NCI-H510A (cell line): Measurements from ENCODE around the gene SERPINA4.
"Not testable (repeated sequence)": the region's sequence is repeated elsewhere in the genome, so short reads cannot be mapped to it uniquely, and the experiment has no call there.

Experiments
- DNase-seq: peaks from one replicate; lab custom pipeline; 2025; lab: John Stamatoyannopoulos, UW

SERPINA4 gene

GRCh38 chr14:94592457-94592856 lies 31.2 kb downstream of the SERPINA4 start:
- DNase-seq, result no peak

DNA sequence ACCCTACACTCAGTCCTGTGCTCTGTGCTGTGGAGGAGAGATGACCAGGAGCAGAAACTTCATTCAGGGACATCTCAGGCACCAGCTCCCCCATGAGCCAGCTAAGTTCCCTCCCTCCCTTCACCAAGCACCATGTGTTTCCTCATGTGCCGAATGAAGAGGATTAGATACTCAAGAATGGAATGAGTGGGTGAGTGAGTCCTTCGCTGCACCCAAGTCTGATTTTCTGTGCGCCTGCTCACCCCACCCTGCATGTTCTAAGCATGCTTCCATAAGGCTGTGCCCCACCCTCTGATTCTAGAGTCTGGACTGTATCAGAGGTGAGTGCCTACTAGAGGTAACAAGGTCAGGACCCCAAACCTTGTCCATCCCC lies 32.1 kb downstream of the SERPINA4 start:
- DNase-seq, result no peak

DNA sequence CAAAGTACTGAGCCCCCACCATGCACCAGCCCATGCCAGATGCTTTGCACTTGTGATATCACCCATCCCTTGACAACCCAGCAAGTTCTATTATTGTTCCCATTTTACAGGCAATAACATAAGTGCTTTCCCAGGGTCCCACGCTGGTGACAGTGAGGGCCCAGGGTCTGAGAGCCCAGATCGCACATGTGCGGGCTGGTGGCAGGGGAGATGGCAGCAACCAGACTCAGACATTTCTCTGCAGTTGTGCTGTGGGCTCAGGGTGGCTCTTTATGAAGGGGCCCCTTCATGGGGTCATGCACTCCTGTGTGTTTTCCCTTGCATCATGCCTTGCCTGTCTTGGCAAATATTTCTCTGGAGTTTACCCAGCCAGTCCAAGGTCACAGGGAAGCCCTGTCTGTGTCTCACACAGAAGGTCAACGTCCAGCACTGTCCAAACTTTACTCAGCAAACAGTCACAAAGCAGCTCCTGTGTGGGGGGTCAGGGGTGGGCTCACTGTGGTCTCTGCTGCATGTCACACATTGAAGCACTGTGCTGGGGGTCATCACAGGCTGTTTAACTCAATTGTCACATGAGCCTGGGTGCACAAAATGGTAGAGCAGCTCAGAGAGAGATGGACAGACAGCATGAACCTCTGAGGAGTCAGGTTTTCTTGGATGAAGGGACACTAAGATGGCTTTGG lies 32.6 kb downstream of the SERPINA4 start:
- no peak for DNase-seq

DNA sequence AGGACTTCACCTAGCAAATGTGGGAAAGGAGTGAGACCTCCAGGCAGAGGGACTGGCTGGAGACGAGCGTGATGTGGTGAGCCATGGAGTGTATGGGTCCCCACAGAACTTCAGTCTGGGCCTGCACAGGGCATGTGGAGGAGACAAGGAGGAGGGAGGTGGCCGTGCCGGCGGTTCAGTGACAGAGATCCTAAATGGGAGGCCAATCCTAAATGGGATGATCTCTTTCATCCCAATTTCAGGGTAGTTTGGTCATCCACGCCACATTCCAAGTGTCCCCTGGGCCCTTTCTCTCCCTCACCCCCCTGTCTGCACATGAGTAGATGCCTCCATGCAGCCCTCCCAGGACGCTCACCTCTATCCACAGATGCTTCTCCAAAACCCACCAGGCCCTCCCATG lies 33.2 kb downstream of the SERPINA4 start:
- DNase-seq, result no peak

GRCh38 chr14:94595912-94596311 lies 34.7 kb downstream of the SERPINA4 start:
- no peak for DNase-seq

- no peak for DNase-seq
Measured at GRCh38 chr14:94596361-94596760, 35.1 kb downstream of the SERPINA4 start.

- no peak for DNase-seq
Measured at GRCh38 chr14:94597788-94598187, 36.5 kb downstream of the SERPINA4 start.

DNA sequence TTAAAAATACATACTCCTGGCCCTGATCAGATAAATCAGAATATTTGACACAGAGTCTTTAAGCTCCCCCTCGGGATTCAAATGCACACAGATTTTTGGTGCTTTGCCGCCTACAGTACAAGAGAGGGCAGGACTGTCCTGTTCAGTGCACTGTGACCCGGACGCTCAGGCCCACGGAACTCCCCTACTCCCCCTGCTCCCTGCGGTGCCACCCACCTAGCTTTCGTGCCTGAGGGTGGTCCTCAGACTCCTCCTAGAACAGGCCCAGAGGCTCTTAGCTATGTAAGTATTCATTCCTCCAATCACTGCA lies 37.2 kb downstream of the SERPINA4 start:
- no peak for DNase-seq

DNA sequence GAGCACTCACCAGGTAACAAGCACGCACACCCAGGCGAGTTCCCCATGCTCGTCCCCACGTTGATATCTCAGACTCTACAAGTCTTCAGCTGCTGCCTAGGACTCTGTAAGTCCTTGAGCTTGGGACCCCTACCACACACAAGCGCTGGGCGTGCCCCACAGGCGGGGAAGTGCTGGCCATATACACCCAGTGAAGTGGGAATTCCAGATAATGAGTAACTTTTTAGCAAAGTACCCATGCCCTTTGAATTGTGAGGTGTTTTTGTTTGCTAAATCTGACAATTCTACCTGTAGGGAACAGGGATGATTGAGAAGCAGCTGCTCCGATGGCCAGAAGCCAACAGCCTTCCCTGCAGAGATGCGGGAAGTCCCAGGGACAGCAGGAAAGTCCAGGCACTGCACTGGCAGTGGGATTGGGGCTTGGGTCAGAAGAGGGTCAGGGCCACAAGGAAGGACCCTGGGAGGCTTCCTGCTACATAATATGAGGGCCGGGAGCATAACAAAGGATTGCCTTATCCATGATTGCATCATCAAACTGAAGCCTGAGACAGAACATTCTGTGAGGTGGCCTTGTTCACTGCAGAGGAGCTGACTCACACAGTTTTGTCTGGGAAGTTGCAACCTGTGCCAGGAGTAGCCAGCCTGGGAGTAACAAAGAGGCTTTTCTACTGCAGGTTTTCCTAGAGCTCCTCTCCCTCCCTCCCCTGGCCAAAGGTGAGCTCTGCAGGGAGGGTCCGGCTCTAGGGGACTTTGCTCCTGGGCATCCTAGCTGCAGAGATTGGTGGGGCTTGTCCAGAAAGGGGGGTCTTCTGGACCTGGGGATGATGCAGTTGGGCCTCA lies 37.8 kb downstream of the SERPINA4 start:
- no peak for DNase-seq

GRCh38 chr14:94599656-94600004 lies 38.4 kb downstream of the SERPINA4 start:
- DNase-seq, result no peak

- DNase-seq, result no peak
Measured at GRCh38 chr14:94600148-94600545, 38.9 kb downstream of the SERPINA4 start.

- DNase-seq, result no peak
Measured at GRCh38 chr14:94601884-94602391, 40.7 kb downstream of the SERPINA4 start.

GRCh38 chr14:94602722-94603121 lies 41.5 kb downstream of the SERPINA4 start:
- no peak for DNase-seq

DNA sequence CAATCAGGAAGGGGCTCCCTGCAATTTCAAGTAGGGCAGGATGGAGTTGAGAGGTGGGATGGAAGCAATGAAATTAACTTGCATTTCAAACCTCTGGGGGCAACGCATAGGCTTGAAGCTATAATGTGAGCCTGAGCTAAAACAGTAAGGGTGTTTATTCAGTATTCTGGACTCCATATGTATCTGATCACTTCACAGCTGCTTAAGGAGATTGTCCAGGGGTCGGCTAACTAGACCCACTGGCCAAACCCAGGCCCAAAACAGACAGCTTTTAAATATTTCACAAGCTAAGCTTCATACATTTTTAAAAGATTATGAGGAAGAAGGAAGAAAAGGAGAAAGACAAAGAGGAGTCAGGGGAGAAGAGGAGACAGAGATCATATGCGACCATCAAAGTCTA lies 44.1 kb downstream of the SERPINA4 start:
- no peak for DNase-seq

DNA sequence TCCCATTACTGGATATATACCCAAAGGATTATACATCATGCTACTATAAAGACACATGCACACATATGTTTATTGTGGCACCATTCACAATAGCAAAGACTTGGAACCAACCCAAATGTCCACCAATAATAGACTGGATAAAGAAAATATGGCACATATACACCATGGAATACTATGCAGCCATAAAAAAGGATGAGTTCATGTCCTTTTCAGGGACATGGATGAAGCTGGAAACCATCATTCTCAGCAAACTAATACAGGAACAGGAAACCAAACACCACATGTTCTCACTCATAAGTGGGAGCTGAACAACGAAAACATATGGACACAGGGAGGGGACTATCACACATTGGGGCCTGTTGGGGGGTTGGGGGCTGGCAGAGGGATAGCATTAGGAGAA lies 47.7 kb downstream of the SERPINA4 start:
- not testable (repeated sequence) for DNase-seq

GRCh38 chr14:94611179-94611578 lies 49.9 kb downstream of the SERPINA4 start:
- no peak for DNase-seq

DNA sequence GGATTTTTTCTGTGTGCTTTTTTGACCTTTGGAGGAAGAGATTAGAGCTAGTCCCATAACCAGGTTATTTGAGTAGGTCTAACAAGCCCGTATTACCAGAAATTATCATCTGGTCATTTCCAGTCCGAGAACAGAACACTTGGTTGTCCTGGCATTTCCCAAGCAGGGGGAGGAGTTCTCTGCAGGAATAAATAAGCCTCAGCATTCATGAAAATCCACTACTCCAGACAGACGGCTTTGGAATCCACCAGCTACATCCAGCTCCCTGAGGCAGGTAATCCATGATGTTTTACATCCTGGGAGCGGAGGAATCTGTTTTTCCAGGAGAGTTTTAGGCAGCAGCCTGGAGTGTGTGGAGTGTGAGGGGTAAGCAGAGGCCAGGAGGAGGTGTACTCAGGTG lies 50.9 kb downstream of the SERPINA4 start, which contains the start of gene SERPINA3:
Gene SERPINA3 (plus strand): TSS at position 218 of the 400 bp plus-strand sequence. CDS start 2,051 bp downstream, outside the sequence.
- no peak for DNase-seq

DNA sequence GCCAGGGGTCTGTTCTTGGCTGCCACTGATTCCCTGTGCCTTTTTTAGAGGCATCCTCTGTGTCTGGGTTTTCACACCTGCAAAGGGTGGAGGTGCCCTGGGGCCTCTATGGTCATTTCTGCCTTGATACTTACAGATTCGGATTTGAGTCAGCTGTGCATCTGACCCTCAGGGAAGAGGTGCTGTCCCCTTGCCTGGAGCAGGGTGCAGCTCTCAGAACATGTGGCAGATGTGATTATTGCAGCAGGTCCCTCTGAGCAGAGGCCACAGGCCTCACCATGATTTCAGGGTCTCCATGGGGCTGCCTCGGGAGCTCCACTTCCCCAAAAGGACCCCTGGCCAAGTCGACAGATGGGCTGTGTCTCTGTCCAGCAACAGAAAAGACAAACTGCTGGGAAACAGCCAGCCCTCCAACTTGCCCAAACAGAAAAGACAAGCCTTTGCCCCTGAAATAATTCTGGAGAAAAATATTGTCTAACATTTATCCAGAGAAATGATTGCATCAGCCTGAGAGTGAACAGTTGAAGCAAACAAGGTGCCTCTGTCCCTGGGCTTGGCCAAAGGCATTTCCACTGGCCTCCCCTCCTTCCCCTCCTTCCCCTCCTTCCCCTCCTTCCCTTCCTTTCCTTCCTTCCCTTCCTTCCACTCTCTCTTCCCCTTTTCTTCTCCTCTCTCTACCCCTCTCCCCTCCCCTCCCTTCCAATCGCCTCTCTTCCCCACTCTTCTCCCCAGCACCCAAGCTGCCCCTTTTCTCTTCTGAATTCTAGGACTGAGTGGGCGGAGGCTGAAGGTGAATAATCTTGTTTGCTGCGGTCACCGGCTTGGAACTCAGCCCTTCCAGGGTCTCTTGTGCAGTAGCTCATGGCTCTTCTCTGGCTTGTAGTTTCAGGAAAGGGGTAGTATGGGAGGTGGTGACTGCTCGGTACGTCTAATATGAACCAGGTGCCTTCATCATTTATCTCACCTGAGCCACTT lies 51.6 kb downstream of the SERPINA4 start:
- DNase-seq, result no peak

DNA sequence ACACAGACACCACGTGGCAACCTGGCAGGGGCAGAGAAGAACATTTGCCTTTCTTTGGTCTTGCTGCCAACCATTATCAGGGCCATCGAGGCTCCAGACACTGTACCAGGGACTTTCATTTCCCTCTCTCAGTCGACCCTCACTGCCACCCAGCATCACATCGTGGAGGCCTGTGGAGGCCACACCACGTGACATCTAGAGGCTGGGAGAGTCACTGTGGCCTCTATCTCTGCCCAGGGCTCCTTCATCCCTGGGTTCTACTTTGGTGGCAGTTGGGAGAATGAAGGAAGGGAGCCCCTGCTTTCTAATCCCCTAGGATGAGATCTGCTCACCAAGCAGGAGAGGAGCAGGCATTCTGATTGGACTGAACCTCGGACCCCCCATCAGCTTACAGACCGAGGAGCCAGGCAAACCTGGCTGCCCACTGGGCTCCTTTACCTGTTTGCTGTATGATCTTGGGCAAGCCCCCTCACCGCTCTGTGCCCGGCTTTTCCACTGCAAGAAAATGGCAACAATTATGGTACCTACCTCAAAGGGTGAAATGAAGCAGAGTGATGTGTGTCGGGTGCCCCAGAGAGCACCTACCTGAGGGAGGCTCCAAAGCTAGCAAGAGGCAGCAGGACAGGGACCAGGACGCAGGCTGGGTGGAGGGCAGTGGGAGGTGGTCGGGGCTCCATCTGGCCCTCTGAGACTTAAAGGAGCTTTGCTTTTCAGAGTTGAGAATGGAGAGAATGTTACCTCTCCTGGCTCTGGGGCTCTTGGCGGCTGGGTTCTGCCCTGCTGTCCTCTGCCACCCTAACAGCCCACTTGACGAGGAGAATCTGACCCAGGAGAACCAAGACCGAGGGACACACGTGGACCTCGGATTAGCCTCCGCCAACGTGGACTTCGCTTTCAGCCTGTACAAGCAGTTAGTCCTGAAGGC lies 52.7 kb downstream of the SERPINA4 start:
- no peak for DNase-seq

DNA sequence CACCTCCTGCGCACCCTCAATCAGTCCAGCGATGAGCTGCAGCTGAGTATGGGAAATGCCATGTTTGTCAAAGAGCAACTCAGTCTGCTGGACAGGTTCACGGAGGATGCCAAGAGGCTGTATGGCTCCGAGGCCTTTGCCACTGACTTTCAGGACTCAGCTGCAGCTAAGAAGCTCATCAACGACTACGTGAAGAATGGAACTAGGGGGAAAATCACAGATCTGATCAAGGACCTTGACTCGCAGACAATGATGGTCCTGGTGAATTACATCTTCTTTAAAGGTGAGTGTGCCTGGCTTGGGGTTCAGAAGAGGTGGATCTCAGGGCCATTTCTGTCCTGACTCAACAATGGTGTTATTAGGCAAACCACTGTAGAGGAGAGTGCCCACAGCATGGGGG lies 53.6 kb downstream of the SERPINA4 start:
- no peak for DNase-seq

GRCh38 chr14:94615254-94615653 lies 54.0 kb downstream of the SERPINA4 start:
- DNase-seq, result no peak
